ENCODE measurements around the gene SLC8A3. TPM values are rescaled to one million over a fixed set of nuclear protein-coding genes. Genes with fewer than 3 reads are reported as not detected.

SLC8A3 gene
- total RNA-seq, 1 donor from 2014 or later, result 48.7 TPM

DNA sequence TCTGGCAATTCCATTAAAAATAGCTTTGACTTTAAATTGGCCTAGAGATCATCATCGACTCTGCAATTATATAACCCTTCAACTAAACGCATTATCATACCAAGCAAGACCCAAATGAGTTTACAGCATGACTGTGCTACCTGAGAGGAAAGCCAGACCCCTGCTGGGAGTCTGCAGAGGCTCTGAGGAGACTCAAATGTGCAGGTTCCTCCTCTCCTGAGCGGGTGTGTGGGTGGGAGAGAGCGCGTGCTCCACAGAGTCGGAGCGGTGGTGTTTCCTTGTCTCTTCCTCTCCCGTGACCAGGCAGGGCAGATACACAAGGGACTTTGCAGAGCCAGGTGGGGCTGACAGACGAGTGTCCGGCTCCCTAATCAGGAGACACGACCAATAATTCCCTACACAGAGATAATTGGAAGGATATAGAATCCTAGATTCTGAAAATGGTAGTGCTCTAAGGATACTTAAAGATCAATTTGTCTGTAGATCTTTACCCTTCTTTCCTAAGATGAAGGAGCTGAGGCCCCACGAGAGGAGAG, 74.1 kb downstream of the SLC8A3 start:
- no peak for DNase-seq

DNA sequence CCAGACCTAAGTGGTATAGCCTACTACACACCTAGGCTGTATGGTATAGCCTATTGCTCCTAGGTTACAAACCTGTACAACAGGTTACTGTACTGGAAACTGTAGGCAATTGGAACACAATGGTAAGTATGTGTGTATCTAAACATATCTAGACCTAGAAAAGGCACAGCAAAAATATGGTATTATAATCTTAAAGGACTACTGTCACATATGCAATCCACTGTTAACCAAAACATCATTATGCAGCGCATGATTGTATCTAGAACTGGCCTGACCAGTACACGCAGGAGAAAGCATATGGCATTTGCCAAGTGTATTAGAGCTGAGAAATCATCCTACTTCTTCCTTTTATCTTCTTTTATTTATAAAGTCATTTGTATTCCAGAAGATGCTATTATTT, 75.5 kb downstream of the SLC8A3 start:
- DNase-seq, result no peak

DNA sequence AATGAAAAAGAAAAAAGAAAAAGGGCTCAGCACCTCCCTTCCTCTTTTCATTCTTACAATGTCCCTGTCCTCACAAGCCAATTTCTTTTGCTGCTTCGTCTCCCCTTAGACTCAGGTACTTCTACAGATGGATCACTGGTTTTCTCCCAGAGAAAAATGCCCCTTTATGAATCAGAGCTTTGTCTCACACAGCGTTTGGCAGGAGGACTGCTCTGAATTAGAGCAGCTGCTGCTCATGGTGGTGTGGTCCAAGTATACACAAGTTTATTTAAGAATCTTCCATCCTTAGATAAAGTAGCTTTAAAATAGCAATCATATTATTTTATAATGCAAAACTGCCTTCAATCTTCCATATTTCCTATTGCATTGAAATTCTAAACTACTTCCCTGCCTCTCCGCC, 80.3 kb downstream of the SLC8A3 start:
- no peak for DNase-seq

DNA sequence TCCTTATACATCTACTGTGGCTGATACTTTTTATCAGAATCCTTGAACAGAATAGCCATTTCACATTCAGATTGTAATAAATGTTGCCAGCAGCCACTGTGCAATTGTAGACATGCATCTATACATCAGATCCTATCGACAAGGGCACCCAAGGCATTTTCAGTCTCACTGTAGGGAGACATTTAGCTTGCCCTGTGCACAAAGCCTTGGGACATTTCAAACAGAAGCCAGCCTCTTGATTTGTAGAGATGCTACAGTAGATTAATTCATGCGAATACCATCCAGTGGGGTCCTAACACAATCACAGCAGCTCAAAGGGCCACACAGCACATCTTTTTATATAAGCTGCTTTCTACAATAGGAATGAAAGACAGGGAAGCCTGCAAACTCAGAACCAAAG, 81.4 kb downstream of the SLC8A3 start:
- DNase-seq, result no peak

DNA sequence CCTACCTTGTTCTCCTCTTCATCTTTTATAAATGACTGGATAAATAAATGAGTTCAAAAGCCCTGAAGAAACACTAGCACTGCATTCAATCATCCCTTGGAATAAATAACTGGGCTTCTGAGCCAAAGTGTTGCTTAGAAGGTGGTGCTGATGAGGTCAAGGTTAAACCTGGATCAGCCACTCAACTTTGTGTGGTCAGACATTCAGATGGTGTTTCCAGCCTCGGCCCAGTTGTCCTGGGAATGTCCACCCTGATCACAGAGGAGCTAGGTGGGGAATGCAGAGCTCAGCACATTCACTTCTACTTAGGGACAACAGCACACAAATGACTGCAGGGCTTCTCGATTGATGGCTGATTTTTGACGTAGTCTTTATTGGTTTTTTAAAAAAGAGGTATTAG, 88.7 kb downstream of the SLC8A3 start:
- DNase-seq, result no peak

DNA sequence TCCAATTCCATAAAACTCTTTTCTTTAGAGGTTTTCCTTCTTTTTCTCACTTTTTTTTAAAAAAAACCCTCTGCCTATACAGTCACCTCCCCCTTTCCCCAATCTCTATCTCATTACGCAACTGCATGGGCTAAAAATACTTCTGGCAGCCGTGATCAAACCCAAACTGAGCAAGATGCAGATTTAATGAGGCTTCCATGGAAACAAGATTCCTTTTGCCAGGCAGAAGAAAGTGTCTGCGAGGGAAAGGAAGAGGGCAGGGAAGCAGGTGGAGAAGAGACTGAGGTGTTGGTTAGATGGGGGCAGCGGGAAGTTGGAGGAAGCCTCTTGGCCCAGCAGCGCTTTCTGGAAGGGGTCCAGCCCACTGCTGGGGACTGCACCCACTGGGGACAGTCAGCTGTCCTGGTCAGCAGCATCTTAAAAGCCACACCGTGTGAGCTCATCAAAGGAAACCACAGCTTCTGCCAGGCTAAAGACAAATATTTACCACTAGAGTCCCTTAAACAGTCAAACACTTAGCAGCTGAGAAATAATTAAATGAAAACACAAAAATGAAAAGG, 90.4 kb downstream of the SLC8A3 start:
- DNase-seq, result peak; percentile 40

DNA sequence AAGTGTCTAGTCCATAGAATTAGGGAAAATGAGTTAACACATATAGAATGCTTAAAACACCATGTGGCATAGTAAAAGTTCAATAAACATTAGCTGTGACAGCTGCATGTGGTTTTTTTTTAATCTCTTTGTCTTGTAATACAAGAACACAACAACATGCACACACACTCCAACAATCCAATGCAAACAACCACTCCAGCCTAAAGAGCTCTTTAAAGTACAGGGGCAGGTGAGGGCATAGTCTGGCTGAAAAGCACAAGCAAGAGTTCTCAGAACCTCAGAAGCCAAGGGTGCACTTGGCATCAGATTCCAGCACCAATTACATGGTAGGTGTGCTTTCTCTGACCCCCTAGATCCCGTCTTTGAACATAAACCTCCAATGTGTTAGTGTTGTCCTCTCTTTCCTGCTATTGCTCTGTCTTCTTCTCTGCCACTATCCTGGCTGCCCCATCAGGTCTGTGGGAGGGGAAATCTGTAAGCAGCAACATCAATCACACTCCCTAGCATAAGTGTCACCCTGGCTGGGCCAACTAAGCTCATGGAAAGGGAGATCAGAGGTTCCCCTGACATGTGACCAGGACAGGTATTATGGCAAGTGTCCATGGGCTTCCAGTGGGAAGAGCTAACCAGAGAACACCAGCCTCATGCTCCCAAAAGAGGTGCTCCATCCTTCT, 91.0 kb downstream of the SLC8A3 start:
- DNase-seq, result no peak

DNA sequence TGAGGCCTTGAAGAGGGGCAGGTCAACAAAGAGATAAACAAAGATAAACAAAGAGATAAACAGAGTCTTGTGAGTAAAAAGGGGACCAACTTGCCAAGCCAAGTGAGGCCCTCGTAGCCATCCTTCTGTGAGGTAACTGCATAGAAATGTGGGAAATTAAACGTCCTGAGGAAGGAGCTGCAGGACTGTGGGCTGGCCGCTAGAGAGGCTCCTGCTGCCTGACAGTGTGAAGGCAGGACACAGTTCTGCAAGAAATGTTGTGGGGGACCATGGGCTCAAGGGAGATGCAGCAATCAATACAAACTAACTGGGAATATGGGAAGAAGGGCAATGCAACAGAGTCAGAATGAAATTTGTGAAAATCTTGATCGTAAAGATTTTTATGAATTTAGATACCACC, 91.9 kb downstream of the SLC8A3 start:
- DNase-seq, result no peak

DNA sequence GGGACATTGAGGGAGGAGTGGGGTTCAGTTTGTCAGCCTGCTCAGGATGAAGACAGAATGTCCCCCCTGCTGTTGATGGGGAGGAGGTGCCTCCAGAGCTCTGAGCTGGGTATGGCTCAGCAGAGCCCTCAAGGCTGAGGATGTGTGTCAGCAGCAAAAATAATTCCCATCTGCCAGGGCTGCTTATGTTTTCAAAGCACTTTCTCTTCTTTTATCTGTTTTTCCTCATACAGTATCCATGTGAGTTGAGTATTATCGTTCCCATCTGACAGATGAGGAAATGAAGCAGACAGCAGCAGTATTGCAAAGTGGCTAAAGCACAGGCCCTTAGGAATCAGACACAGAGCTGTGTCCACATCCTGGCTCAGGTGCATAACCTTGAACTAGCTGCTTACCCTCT, 94.1 kb downstream of the SLC8A3 start:
- DNase-seq, result no peak

DNA sequence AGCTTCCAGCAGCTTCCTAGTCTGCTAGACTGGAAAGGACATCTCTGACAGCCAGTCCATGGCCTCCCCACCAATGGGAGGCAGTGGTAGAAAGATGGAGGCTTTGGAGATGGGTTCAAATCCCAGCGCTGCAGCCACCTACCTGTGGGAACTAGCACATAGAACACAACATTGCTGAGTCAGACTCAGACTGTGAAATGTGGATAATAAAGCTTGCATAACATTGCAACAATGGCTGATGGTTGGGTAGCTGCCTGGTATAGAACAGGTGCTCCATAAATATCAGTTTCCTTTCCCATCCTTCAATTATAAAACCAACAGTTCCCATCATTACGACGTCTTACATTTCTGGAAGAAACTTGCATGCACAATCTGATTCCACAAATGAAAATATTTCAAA, 94.6 kb downstream of the SLC8A3 start:
- no peak for DNase-seq

DNA sequence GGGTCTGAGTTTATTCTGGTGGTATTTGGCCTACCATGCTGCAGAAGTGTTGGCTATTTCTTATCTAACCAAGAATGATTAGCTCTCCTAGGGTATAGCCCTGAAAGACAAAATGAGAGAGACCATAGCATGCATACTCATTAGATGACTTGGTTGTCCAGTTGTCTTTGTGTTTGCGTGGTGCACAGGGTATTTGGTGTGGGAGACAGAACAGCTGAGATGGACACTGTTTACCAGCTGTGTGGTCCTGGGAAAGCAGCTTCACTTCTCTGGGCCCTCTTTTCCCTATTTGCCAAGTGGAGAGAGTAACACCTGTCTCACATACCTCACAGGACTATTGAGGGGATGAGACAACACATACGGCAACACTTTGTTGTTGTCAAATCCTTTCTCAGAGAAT, 95.6 kb downstream of the SLC8A3 start:
- no peak for DNase-seq

DNA sequence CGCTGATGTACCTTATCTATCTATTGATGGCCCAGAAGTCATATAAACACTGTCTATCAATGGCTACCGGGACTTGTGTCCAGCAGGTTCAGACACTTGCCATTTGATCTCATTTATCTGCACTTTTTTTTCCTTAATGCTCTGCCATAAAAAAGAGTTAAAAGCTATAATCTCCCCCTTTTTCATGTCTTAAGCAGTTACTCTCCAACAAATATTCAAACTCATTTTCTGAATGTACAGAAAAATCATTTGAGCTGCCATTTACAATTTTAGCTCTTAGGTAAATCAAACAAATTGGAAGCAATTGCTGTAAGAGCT, 101.4 kb downstream of the SLC8A3 start:
- no peak for DNase-seq

DNA sequence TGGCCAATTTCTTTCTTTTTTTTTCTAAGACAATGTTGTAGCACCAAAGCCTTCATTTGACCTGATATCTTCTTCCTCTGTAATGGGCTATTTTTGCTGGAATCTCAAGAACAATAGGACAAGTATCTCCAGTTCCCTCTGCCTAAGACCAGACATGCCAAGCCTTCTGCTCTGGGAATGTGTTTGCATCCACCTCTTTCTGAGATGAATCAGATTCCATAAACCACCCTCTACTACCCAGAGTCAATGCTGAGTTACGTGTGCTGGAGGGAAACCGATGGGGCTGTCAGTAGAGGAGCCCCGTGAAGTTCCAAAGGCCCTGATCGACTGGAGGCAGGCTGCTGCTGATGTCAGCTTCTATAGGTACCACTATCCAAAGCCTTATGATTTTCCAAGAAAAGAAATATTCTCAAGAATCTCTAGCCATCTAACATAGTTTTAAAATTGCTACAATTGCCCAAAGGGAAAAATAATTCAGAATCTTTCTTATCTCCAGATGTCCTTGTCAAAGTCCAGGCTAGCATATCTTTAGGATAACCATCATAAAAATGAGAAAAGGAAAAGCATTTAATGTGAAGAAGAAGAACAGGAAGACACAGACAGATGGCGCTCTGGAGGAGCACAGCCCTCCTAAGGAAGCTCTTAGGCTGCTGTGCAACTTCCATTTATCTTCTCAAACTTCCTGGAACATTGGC, 101.9 kb downstream of the SLC8A3 start:
- no peak for DNase-seq

DNA sequence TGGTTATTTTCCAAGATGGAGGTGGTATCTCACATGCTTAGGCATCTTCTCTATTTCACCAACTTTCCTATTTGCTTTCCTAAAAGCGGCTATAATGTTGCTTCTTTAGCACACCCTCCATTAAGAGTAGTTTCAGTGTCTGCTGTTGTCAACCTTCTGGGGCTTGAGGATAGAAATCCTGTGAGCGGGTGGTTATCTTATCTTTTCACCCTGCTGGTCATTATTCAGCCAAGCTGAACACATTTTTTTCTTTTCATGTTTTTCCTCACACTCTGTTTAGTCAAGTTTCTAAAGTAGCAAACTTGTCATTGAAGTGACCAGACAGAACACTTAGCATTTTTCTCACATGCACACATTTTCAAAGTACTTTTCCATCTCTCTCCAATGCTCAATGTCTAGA, 104.5 kb downstream of the SLC8A3 start:
- DNase-seq, result no peak

DNA sequence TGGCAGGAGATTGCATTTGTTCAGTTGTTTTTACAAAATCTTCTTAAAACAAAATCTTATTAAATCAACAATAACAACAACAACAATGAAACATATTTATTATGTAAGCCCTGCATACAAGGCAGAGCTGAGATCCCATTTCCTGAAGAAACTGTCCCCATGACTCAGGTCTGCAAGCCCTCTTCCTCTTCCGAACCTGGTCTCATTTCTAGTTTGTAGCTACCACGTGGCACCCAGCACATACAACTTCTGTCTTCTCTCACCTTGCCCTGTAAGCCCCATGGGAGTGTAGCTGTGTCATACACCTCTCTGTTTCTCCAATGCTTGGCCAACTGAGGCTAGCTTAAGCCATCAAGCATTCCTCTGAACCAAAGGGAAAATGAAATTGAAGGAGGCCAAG, 106.4 kb downstream of the SLC8A3 start:
- no peak for DNase-seq

DNA sequence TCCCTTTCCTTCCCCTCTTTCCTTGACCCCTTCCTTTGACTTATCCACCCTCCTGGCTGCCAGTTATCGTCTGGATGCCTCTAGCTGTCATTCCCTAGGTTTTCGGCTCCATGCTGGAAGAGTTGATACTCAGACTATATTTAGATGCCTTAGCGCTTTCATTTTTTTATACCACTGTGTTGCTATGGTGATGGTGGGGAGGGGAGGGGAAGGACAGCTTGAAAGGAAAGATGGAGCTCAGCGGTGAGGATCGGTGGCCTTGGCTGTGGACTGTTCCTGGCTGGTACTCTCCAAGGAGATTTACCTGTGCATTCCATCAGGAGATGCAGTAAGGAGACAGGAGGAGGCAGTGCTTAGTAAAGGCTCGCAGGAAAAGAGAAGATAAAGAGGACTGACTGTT, 108.7 kb downstream of the SLC8A3 start:
- DNase-seq, result no peak

DNA sequence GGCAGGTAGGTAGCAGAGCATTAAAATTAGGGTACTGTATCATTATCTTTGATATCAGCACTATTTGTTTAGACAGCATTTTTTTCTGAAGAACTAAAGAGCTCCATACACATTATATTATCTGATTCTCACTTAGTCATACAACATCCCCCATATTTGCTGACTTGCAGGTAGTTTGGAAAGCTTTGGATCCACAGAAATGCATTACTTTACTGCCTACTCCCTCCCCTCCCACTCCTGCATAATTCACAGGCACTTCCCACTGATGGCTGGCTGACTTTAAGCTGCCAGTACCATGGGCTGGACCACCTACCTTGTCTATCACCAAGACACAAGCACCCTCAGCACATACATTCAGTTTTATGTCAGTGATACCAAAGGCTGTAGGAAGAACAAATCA, 110.4 kb downstream of the SLC8A3 start:
- DNase-seq, result no peak

DNA sequence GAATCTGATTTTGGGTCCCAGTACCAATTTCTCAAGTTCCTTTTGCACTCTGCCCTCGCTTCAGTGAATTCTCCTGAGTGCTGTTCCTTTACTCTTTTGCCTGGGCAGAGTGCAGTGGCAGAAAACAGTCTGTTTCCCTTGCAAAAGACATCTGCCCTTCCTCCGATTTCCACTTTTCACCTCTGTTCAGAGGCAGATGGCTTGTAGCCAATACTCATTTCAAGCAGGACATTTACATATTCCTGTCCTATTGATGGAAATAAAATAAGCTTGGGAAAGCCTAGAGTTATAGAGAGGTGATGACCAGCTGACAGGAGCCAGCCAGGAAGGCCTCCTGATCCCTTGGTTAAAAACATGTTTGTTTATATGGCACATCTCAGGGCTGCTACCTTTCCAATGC, 111.0 kb downstream of the SLC8A3 start:
- no peak for DNase-seq

DNA sequence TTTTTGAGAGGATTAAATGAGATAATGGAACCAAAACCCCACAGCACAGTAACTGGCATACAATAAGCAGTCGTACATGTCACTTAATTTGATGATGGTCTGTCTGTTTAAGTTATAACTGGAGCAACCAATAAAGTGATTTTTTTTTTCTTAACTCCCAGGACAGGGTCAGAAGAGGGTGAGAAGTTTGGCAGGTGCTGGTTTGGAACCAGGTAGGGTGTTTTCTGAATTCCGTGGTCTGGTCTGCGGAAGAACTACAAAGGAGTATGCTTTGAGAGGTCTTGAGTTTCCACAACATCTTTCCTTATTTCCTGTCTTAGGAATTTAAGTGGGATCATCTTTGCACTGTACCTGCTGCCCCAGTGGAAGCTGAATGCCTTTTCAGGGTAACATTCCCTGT, 111.7 kb downstream of the SLC8A3 start:
- no peak for DNase-seq

DNA sequence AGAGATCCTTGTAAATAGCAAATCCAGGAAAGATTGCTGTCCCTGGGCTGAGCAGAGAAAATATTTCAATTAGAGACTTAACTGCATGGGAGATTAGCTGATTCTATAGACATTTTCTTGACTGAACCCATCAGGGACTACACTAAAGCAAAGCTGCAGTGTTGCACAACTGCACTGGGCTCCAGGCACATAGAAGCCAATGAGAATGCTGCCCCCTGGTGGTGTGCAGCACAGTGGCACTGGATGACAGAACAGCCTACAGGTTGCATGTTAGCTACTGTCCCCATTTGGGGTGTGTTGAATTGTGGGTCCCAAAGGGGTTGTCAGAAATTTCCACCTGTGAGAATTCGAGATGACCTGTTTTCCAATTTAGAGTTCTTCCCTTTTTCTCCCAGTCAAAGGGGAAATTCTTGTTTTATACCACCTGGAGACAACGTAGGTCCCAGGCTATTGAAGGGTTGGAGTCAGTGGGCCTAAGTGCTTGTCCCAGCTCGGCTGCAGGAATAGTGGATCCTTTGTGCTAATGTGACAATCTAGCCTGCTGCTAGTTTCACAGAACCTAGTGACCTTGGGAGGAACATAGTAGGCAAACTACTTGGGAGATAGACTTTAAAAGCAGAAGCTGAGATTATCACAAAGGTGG, 114.7 kb downstream of the SLC8A3 start:
- no peak for DNase-seq

DNA sequence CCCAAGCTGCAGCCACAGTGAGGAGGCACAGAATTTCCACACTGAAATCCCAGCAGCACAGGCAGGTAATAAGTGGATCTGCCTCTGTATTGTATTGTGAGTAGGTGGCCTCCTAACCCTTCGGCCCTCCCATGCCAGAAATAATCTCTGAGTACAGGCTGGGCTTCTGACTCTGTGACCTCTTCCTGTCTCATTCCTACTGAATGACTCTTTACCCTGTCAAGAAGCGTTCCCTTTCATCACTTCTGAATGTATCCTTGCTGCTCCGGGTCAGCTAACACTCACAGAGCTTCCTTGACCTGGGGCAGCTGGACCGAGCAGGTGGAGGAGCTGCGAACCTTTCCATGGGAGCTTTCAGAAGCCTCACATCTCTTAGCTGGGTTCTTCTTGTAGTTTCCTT, 119.6 kb downstream of the SLC8A3 start:
- no peak for DNase-seq

DNA sequence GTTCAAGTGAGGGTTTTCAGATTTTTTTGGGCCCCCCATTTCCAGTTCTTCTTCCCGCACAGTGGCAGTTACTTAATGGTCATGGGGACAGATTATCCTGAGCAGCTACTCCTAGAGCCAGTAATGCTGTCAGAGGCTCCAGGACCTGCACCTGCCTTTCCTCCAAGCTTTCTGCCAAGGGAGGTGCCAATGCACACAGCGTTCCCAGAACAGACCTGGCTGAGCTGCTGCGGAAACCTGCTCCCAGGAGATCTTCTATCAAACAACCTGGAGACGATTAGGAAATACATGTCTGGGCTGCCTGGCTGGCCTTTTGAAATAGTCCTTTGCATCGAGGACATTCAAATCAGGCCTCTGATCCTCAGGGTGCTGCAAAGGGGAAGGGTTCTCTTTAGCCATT, 120.9 kb downstream of the SLC8A3 start:
- no peak for DNase-seq

DNA sequence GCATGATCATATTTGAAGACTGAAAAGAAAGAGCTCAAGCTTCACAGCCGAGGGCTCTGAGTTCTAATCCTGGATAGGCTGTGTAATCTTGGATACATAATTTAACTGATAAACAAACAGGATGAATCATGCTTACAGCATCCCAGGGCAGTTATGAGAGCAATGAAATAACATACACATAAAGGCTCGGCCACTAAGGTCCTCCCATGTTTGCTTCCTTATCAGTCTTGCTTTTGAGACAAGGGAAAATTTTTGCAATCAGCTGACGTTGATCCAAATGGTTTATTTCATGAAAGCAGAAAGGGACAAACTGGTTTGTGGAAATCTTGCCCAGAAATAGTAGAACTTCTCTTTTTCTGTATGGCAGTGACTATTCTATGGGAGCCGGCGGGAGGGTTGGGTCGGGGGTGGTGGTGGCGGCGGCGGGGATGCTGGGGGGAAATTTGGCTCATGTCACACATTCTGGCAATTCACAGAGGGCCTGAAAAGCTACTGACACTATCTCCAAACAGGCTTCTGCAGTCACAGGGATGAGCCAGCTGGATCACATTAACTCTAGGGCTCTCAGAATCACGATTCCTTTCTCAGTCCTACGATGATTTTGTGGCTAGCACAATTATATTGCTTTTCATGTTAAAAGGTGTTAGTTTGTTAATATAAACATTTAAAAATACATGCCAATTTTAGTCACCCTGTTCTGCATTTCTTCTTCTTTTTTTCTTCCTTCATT, 124.5 kb downstream of the SLC8A3 start:
- DNase-seq, result no peak

All from occipital lobe (tissue), 2 donors.